GM18526 (cell line): Measurements from ENCODE around the gene TRPM2.

Experiments
- POLR2A ChIP-seq: IDR thresholded peaks from 3 replicates; pipeline ENCODE4 v1.6.1; 2011; ENCODE audit not compliant: insufficient read length; ENCODE audit errors: extremely low read depth

The TRPM2 gene

DNA sequence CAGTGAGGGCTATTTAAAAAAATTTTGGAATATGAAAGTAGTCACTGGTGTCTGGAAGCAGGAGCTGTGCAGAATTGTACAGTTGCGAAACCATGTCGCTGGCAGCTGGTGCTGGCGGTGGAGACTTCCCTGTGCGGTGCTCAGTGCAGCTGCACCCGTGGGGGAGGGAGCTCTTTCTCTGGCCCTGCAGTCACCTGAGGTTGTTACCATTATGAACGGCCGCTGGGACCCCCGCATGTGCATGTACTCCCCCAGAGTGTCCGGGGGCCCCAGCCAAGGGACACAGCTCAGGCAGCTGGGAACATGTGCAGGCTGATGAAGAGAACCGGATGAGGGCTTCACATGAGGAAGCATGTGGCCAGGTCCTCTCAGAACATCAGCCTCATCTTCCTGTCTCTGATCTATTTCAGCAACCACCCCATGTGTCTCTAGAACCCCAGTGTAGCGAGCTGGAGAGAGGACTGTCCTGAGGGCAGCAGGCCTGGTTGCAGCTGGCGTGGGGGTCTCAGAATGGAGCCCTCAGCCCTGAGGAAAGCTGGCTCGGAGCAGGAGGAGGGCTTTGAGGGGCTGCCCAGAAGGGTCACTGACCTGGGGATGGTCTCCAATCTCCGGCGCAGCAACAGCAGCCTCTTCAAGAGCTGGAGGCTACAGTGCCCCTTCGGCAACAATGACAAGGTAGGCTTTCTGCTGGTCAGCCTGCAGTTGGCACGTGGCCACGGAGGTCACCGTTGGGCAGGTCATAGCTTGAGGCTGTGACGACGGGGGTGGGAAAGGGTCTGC lies at the start of gene TRPM2:
TSS of gene TRPM2 (plus strand) at position 431 of the 780 bp plus-strand sequence. CDS start at position 511, 80 bp downstream.
- TF ChIP-seq POLR2A = no peak

DNA sequence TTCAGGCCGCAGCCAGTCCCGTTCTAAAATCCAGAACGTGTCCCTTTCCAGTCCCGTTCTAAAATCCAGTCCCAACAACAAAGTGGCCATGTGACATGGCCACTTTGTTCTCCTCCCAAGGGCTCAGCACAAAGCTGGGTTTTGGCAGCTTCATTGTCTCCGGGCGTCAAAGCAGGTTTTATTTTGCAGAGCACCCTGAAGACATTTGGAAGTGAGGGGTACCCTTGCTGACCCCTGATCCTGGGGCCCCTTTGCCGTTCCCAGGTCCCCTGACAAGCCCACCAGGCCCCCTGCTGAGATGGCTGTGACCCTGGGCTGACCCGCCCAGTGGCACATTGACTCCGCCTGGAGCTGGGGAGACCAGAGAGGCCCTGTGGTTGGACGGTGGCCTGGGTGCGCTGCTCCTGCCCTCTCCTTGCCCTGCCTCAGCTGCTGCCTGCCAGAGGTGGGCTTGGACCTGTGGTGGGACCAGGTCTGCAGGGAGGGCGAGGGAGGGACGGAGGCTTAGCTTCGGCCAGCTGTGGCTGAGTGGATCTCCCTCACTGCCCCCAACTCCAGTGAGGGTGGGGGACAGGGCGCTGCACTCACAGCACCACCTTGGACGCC lies 49.3 kb upstream of the TRPM2 start:
- TF ChIP-seq POLR2A = no peak

DNA sequence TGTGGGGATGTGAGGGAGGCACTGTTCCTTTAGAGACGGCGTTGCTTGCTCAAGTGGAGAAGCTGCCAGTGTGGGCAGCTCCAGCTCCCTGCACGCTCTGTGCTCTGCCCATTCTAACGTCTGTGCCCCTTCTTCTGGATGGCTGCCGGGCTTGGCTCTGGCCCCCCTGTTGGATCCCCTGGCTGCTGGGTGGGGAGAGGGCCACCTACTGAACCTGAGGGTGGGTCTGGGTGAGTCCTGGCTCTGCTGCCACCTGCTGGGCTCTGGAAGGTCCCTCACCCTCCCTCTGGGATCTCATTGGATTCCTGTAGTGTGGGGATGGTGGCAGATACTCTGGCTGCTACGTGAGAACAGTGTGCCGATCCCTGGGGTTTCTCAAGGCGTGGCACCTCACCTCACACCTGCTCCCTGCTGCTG lies 48.5 kb upstream of the TRPM2 start:
- no peak for TF ChIP-seq POLR2A

DNA sequence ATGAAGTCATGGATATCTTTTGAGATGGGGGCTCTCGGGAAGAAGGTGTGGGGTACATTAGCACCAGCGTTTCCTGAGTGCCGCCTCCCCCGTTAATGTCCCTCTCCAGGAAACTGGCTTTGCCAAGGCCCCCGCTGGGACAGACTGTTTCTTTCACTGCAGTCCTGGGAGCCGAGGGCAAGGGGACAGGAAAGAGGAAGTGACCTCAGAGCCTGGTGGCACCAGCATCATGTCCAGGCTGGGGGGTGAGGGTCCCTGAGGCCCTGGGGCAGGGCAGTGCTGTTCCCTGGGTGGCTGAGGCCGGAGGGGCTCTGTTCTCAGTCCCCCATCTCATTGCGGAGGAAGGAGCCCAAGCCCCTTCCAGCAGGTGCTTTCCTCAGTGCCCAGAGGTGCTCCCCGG lies 47.7 kb upstream of the TRPM2 start:
- TF ChIP-seq POLR2A = no peak

DNA sequence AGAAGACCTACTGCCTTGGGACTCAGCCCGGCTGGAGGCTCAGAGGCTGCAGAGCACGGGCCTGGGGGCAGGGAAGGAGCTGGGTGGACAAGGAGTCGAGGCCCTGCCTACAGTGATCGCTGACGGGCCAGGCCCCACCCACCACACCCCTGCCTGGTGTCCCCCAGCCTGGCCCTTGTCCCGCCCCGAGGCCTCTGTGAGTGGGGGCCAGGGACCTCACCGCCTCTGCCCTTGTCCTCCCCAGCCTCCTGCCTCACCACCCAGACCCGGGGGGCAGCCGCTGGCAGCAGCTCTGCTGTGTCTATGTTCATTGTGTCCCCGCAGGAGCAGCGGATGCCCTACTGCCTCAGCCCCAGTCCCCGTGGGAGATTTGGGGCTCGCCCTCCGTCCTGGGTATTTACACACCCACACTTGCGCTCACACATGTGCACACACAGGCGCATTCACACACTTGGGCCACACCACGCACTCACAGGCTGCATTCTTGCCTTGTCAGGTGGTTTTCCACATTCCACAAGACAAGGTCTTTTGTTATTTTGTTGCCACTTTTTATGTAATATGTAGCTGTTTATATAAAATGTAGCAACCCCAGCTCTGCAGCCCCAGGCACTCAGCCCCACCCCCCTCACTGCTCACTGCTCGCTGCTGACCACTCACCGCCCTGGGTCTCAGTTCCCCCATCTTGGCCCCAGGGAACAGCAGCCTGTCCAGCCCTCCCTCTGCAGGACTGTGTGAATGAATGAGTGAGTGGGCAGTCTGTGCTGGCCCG lies 46.3 kb upstream of the TRPM2 start:
- no peak for TF ChIP-seq POLR2A

DNA sequence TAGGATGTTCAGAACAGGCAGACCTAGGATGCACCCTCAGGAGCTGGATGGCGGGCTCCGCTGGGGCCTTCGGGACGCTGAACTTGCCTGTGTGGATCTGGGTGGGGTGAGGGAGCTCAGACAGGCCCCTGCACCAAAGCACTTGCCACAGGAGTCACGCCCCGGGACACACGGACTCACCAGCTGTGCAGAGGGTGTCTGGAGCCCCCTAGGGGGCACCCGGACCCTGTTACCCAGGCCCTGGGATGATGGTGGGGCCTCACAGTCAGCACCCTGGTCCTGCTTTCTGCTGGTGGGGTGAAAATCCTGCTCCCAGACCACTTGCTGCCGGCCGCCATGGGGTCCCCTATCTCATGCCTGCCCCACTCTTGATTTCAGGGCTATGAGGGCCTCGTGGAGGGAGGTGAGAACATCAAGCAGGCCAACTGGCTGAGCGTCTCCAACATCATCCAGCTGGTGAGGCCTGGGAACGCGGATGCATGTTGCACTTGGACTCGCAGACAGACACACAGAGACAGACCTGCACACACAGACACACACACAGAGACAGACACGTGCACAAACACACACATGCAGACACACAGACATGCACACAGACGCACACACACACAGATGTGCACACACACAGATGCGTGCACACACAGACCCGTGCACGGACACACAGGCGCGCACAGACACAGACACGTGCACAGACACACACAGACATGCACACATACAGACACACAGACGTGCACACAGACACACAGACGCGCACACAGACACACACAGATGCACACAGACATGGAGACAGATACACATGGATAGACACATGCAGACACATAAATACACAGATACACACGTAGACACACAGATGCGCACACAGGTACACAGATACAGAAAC lies 42.6 kb upstream of the TRPM2 start:
- no peak for TF ChIP-seq POLR2A

DNA sequence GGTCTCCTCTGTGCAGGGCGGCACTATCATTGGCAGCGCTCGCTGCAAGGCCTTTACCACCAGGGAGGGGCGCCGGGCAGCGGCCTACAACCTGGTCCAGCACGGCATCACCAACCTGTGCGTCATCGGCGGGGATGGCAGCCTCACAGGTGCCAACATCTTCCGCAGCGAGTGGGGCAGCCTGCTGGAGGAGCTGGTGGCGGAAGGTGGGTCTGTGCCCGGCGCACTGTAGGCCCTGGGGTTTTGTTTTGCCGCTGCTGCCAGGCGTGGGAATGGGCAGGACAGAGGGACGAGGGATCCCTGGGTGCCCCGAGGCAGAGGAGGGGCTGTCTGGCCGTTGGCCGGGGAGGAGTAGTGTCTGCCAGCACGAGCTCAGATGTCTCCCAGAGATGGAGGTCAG lies 41.3 kb upstream of the TRPM2 start:
- no peak for TF ChIP-seq POLR2A

DNA sequence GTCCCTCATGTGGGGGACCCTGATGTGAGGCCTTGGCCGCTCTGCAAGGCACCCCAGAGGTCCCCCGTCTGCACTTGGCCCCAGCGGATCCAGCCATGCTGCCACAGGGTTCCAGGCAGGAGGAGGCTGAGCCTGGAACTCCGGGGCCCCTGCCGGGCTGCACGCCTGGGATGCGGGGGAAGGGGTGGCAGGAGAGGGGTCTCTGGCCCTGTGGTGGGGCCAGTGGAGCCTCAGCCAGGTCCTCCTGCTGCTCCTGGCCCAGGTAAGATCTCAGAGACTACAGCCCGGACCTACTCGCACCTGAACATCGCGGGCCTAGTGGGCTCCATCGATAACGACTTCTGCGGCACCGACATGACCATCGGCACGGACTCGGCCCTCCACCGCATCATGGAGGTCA lies 40.7 kb upstream of the TRPM2 start:
- no peak for TF ChIP-seq POLR2A

DNA sequence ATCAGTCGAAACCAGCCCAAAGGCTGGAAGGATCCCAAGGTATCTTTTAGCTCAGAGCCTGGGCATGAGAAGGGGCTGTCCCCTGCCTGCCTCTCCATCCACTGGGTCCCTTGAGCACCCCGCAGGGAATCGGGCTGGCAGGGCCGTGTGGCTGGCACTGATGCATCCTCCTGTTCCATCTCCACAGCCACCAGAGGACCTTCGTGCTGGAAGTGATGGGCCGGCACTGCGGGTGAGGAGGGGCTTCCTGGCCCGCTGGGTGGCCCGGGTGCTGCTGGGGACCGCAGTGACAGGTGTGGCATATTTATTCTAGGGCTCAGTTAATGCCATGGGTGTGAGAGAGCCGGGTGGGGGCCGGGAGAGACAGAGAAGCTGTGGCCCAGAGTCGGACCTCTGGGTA lies 40.0 kb upstream of the TRPM2 start:
- no peak for TF ChIP-seq POLR2A

DNA sequence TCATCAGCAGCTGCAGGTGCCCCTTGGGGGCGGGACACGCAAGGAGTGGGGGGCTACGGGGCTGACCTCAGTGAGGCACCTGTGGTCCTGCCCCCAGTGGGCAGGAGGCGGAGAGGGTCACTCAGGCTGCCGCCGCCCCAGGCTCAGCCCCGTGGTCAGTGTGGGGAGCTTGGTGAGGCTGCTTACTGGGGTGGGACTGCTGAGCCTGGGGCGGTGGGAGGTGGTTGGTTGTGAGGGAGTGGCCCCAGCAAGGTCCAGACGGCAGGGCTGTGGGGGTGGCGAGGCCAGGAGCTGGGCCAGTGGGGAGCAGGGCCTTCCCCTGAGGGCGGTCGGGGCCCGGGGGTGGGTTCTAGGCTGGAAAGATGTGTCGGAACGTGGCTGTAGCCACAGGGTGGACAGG lies 39.3 kb upstream of the TRPM2 start:
- TF ChIP-seq POLR2A = no peak

DNA sequence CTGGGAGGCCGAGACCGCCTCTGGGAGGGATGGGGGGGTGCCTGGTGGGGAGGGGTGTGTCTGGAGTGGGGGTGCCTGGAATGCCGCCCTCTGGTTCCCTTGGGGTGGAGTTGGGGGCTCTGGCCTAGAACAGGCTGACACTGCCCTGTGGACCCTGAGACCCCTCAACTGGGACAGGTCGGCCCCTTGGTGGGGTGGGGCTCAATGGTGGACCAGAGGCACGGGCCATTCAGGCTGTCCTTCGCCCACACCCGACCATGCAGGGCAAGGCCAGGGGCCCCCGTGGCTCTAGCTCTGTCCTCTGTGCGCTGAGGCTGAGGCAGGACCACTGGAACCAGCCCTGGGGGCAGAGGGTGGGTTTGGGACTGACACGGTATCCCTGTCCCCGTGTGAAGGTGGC lies 38.9 kb upstream of the TRPM2 start:
- no peak for TF ChIP-seq POLR2A

DNA sequence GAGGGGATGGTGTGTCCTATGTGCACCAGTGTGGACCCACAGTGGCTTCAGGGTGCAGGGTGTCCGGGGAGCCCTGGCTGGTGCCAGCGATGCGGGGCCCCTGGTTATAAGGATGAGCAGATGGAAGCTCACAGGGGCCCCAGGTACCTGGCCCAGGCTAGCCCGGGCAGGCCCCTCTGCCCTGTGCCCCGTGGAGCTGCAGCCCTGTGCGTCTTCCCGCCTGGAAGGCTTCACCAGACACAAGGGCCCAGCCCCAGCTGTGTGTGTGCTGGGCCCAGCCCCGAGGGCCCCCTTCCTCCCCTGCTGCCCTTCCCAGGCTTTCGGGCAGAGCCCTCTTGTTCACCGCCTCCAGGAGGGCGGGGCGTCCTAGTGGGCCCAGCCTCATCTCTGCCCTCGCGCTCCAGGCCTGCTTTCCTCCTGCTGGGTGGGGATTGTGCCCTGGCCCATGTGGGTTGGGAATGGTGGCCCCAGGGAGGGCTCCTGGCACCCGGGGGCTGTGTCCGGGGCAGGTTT lies 37.7 kb upstream of the TRPM2 start:
- TF ChIP-seq POLR2A = no peak

DNA sequence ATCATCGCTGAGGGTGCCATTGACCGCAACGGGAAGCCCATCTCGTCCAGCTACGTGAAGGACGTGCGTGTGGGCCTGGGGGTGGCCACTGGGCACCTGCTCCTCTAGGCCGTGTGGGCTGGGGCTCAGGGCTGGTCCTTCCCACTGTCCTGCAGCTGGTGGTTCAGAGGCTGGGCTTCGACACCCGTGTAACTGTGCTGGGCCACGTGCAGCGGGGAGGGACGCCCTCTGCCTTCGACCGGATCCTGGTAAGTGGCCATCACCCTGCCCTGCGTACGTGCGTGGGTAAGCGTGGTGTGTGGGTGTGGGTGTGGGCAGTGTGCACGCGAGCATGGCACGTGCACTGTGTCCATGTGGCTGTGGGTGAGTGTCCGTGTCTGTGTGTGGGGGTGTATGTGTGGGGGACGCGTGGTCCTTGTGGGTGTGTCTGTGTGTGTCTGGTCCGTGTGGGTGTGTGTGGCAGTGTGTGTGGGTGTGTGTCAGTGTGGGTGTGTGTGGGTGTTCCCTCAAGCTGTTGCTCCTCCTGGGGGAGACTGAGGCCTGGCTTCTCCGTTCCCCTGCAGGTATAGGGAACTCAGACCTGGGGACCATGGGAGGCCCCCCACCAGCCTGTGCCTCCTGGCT lies 37.0 kb upstream of the TRPM2 start:
- TF ChIP-seq POLR2A = no peak

DNA sequence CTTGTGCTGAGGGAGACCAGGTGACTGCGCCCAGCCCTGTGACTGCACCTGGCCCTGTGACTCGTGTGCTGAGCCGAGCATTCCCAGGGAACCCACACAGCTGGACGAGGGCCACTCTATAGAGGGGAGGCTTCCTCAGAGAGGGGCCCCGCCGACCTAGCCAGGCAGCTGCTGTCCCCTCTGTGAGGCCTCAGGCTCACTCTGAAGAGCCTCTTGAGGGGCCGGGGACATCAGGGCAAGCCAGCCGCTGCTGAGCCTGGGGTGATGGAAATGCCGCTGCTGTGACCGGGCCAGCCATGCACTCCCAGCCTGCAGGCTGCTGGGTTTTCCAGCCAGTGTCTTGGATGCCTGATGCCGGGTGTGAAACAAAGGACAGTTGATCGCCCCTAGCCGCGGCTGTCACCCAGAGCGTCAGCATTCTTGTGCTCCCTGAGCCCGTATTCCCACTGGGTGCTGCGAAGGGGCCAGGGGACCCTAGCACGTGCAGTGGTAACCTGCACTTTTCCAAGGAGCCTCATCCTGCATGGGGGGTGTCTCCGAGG lies 36.1 kb upstream of the TRPM2 start:
- TF ChIP-seq POLR2A = no peak
